ENCODE measurements around the gene NCAPG.

DNA sequence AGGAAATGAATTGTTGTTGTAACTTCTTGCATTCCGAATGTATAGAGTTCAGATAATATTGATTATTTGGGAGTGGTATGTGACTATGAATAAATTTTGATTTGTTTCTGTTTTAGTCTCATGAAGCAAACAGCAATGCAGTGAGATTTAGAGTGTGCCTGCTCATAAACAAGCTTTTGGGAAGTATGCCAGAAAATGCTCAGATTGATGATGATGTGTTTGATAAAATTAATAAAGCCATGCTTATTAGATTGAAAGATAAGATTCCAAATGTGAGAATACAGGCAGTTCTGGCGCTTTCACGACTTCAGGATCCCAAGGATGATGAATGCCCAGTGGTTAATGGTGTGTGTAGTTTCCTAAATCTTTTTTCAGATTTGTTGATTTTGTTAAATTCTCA is 2.0 kb downstream of the NCAPG start:
- TF ChIP-seq, protein P1, sequence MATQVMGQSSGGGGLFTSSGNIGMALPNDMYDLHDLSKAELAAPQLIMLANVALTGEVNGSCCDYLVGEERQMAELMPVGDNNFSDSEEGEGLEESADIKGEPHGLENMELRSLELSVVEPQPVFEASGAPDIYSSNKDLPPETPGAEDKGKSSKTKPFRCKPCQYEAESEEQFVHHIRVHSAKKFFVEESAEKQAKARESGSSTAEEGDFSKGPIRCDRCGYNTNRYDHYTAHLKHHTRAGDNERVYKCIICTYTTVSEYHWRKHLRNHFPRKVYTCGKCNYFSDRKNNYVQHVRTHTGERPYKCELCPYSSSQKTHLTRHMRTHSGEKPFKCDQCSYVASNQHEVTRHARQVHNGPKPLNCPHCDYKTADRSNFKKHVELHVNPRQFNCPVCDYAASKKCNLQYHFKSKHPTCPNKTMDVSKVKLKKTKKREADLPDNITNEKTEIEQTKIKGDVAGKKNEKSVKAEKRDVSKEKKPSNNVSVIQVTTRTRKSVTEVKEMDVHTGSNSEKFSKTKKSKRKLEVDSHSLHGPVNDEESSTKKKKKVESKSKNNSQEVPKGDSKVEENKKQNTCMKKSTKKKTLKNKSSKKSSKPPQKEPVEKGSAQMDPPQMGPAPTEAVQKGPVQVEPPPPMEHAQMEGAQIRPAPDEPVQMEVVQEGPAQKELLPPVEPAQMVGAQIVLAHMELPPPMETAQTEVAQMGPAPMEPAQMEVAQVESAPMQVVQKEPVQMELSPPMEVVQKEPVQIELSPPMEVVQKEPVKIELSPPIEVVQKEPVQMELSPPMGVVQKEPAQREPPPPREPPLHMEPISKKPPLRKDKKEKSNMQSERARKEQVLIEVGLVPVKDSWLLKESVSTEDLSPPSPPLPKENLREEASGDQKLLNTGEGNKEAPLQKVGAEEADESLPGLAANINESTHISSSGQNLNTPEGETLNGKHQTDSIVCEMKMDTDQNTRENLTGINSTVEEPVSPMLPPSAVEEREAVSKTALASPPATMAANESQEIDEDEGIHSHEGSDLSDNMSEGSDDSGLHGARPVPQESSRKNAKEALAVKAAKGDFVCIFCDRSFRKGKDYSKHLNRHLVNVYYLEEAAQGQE (IDR thresholded peaks at IDR 0.05; ENCODE audit: borderline replicate concordance): no peak
- no peak for TF ChIP-seq RAD21 (conservative IDR thresholded peaks at IDR 0.05)
- no peak for TF ChIP-seq EP300 (conservative IDR thresholded peaks at IDR 0.05; ENCODE audit: poor library complexity, severe bottlenecking)
- TF ChIP-seq, protein P2, sequence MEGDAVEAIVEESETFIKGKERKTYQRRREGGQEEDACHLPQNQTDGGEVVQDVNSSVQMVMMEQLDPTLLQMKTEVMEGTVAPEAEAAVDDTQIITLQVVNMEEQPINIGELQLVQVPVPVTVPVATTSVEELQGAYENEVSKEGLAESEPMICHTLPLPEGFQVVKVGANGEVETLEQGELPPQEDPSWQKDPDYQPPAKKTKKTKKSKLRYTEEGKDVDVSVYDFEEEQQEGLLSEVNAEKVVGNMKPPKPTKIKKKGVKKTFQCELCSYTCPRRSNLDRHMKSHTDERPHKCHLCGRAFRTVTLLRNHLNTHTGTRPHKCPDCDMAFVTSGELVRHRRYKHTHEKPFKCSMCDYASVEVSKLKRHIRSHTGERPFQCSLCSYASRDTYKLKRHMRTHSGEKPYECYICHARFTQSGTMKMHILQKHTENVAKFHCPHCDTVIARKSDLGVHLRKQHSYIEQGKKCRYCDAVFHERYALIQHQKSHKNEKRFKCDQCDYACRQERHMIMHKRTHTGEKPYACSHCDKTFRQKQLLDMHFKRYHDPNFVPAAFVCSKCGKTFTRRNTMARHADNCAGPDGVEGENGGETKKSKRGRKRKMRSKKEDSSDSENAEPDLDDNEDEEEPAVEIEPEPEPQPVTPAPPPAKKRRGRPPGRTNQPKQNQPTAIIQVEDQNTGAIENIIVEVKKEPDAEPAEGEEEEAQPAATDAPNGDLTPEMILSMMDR (IDR thresholded peaks at IDR 0.05; ENCODE audit: poor library complexity, severe bottlenecking): no peak
- no peak for TF ChIP-seq SMC3 (conservative IDR thresholded peaks at IDR 0.05; ENCODE audit: poor library complexity)
- no peak for TF ChIP-seq POLR2AphosphoS5 (IDR thresholded peaks at IDR 0.05)

All from neural cell (in vitro differentiated cells).